Right forelimb (tissue), 1 donor: Measurements from ENCODE around the gene CARD14.
"Not testable (repeated sequence)": the region's sequence is repeated elsewhere in the genome, so short reads cannot be mapped to it uniquely, and the experiment has no call there.

Experiments used
- DNase-seq: peaks from one replicate; pipeline ENCODE4 v3.0.0-alpha.2; 2018

CARD14 gene

DNA sequence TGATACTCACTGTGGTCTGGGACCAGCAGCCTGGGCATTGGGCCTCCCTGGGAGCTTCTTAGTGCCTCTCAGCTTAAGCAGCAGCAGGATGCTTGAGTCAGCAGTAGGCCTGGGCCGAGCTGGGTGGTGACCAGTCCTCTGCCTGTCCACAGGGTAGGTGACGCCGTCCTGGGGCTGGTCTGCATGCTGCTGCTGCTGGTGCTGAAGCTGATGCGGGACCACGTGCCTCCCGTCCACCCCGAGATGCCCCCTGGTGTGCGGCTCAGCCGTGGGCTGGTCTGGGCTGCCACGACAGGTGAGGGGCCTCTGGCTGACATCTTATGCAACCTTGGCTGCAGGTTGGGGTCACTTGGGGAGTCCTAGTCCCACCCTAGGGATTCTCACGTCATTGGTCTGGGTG is 57.8 kb downstream of the CARD14 start:
- DNase-seq, result no peak

DNA sequence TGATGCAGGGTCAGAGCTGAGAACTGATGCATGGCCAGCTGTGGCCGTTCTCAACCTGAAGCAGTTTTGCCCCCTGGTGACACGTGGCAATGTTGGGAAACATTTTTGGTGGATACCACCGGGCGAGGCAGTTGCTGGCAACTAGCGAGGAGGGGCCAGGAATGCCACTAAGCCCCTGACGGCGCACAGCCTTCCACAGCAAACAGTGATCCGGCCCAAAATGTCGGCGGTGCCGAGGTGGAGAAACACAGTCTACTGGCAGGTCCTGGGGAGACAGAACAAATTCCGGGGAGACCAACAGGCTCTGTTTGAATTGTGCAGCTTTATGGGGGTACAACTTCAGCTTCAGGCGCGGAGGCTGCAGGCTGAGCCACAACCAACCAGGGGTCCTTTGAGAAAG is 58.6 kb downstream of the CARD14 start:
- DNase-seq, result no peak

DNA sequence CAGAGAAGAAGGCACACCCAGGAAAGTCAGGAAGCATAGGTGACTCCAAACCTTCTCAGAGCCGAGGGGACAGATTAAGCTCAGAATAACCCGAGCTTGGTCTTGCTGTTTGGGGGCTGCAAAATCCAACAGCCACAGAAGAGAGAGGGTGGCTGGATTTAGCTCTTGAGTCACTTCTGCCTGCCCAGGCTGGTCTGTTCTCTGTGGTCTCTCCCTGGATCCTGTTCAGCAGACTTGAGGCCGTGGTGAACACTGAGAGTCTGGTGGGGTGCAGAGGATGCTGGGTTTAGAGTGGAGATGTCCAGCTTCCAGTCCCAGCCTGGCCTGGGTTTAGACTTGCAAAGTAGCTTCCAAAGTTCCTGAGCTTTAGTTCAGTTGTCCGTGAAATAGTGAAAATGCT is 59.2 kb downstream of the CARD14 start:
- DNase-seq, result no peak

DNA sequence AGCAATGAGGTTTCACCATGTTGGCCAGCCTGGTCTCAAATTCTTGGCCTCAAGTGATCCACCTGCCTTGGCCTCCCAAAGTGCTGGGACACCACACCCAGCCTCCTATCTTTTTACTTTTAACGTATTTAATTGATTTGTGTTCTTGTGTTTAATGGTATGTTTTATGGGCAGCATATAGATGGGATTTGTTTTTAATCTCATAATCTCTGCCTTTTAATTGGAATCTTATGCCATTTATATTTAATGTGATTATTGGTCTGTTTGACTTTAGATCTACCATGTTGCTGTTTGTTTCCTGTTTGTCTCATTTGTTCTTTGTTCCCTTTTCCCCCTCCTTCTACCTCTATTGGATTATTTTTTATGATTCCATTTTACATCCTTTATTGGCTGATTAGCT is 62.6 kb downstream of the CARD14 start:
- no peak for DNase-seq

DNA sequence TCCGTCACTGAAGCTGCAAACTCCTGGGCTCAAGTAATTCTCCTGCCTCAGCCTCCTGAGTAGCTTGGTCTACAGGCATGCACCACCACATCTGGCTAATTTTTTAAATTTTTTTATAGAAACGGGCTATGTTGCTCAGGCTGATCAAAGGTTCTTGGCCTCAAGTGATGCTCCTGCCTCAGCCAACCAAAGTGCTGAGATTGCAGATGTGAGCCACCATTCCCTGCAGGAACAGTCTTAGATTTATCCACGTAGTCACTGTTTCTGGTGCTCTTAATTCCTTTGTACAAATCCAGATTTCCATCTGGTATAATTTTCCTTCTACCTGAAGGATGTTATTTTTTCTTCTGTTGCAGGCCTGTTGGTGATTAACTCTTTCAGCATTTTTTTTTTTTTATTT is 63.4 kb downstream of the CARD14 start:
- DNase-seq, result no peak

DNA sequence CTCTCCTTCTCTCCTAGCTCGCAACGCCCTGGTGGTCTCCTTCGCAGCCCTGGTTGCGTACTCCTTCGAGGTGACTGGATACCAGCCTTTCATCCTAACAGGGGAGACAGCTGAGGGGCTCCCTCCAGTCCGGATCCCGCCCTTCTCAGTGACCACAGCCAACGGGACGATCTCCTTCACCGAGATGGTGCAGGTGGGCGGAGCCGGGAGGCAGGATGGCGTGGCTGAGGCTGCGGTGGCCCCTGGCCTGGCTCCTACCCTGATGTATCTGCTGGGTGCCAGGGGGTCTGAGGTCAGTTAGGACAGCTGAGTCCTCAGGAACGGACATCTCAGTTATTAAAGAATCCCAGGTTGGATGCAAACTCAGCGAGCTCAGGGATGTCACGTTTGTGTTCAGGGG is 67.1 kb downstream of the CARD14 start:
- no peak for DNase-seq

DNA sequence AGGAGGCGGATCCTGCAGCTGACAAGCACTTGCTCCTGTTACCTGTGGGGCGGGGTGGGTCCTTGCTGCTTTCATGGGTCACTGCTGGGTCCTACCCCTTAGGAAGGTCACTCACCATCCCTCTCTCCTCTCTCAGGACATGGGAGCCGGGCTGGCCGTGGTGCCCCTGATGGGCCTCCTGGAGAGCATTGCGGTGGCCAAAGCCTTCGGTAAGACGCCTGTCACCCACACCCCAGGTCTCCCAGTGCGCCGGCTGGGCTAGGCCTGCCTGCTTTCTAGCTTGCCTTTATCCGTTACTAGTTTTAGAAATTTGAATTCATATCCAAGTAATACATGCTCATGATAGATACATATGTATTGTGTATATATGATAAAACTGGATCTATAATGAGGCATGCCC is 67.6 kb downstream of the CARD14 start:
- no peak for DNase-seq

DNA sequence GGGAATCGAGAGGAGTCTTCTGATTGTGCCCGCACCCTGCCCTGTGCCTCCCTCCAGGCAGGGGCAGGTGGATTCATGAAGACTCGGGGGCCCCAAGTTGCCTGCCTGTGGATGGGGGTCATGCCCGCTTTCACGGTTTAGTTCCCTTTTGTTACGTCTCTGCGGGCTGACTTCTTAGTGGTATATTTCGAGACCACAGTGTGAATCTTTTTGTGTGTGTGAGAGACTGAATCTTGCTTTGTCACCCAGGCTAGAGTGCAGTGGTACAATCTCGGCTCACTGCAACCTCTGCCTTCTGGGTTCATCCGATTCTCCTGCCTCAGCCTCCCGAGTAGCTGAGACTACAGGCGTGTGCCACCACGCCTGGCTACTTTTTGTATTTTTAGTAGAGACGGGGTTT is 72.7 kb downstream of the CARD14 start:
- DNase-seq, result no peak

DNA sequence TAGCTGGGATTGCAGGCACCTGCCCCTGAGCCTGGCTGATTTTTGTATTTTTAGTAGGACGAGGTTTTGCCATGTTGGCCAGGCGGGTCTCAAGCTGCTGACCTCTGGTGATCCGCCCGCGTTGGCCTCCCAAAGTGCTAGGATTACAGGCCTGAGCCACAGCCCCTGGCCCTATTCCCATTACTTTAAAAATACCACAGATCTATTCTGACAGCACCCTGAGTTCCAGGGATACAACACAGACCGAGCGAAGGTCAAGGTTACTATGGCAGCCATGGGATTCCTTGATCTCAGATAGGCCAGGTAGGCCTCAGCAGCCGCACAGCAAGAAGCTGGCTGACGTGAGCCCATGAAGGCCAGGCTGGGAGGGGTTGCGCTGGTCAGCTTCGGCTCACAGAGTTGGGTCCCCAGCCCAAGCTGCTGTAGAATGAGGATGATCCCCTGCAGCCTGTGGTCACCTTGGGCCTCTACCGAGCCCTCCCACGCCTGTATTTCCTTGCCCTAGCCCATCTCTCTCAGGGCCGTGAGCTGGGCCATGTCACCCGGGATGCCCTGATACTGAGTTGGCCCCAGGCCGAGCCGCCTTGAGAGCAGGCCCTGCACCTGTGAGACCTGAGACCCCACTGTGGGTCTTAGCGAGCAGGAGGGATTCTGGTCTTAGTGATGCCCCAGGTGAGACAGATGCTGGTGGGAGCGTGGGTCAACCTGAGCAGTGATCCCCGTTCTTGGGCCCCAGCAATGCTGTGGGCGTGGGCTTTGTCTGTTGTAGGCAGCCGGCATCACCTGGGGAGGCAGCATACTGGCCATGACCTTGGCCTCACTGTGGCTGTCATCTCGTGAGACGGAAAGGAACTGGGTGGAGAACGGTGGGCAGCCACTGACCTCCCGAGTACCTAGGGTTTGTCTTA is 74.0 kb downstream of the CARD14 start:
- DNase-seq, result no peak

DNA sequence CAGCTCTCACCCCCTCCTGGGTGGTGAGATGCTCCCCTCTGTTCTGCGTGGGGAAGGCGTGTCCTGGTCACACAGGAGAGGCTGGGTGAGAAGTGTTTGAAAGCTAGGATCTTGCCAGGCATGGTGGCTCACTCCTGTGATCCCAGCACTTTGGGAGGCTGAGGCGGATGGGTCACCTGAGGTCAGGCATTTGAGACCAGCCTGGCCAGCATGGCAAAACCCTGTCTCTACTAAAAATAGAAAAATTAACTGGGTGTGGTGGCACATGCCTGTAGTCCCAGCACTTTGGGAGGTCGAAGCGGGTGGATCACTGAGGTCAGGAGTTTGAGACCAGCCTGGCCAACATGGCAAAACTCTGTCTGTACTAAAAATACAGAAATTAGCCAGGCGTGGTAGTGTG is 74.6 kb downstream of the CARD14 start:
- not testable (repeated sequence) for DNase-seq

DNA sequence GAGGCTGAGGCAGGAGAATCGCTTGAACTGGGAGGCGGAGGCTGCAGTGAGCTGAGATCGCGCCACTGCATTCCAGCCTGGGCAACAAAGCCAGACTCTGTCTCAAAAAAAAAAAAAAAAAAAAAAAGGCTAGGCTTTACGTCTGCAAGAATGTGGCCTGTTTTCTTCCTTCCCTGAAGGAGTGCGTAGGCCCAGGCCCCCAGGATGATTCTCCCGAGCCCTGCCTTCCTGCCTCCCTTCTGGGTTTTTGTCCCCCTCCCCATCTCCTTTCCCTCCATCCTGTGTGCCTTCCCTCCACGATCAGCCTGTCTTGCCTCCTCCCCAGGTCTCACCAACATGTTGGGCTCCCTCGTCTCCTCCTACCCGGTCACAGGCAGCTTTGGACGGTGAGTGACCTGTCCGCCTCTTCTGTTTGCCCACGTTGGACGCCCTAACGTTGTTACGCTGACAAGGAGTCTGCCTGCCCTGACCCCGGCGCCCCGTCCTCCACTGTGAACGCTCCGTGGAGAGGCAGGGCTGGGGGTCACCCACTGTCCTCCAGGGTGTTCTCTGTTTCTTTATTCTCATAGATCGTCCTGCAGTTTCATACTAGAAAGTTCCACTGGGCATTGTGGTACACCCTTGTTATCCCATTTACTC is 75.2 kb downstream of the CARD14 start:
- no peak for DNase-seq

DNA sequence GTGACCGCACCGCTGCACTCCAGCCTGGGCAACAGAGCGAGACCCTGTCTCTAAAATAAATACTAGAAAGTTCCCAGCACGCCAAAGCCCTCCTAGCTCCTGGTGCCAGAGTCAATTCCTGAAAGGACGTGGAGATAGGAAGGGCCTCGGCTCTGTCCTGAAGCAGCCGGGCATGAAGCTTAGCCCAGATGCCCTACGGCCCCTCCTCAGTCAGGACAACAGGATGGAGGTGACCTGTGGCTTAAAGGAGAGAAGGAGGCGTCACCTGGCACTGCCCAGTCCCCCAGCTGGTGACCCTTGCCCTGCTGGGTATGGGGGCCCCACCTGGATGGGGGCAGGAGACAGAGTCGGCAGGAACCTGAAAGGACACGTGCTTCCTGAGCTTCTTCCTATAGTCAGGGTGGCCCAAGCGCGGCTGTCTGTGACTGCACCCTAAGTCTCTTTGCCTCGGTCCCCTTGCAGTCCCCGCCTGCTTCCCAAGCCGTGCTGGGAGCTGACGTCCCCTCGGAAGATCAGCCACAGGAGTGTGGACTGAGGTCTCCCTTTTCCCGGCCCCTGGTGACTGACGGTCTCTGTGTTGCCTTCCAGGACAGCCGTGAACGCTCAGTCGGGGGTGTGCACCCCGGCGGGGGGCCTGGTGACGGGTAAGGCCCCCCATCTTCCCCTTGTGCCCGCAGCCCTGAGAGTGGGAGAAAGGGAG is 75.9 kb downstream of the CARD14 start:
- no peak for DNase-seq

DNA sequence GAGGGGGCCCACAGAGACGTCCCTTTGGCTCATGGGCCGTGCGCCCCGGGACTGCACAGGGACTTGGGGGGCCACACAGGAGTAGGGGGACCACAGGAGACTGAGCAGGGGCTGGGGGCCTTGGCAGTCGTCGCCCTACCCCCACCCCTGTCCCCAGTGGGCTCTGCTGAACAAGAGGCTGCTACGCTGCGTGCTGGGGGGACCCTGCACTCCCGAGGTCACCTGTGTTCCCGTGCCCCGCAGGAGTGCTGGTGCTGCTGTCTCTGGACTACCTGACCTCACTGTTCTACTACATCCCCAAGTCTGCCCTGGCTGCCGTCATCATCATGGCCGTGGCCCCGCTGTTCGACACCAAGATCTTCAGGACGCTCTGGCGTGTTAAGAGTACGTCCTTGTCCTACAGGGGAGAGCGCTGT is 76.4 kb downstream of the CARD14 start:
- DNase-seq, result no peak

DNA sequence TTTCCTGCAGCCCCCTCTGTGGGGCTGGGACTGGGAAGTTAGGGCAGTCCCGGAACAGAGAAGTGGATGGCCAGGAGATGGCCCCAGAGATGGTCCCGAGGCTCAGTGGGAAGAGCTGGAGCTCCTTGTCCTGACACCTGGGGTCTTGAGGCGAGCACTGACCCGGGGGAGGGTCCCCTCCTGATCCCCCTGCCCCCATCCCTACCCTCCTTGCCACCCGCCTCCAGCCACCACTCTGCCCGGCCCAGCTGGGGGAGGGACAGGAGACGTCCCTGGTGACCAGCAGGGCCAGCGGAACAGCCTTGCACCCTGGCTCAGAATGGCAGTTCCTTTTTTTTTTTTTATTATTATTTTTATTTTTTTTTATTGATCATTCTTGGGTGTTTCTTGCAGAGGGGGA is 76.9 kb downstream of the CARD14 start:
- no peak for DNase-seq

DNA sequence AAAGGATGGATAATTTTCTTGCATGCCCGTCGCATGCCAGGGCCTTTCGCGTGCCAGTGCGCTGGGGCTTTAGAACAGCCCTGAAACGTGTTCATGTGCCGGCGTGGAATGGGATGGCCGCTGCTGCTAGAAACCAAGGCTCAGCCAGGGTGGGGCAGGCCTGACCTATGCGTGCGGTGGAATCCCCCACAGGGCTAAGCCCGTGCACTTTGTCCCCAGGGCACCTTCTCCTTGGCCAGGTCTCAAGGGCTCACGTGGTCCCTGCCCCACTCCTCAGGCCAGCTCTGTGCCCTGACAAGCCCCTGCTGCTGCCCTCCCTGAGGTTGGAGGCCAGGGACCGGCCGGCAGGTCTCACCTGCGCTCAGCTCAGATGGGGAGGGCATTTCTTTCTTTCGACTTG is 77.7 kb downstream of the CARD14 start:
- DNase-seq, result no peak

DNA sequence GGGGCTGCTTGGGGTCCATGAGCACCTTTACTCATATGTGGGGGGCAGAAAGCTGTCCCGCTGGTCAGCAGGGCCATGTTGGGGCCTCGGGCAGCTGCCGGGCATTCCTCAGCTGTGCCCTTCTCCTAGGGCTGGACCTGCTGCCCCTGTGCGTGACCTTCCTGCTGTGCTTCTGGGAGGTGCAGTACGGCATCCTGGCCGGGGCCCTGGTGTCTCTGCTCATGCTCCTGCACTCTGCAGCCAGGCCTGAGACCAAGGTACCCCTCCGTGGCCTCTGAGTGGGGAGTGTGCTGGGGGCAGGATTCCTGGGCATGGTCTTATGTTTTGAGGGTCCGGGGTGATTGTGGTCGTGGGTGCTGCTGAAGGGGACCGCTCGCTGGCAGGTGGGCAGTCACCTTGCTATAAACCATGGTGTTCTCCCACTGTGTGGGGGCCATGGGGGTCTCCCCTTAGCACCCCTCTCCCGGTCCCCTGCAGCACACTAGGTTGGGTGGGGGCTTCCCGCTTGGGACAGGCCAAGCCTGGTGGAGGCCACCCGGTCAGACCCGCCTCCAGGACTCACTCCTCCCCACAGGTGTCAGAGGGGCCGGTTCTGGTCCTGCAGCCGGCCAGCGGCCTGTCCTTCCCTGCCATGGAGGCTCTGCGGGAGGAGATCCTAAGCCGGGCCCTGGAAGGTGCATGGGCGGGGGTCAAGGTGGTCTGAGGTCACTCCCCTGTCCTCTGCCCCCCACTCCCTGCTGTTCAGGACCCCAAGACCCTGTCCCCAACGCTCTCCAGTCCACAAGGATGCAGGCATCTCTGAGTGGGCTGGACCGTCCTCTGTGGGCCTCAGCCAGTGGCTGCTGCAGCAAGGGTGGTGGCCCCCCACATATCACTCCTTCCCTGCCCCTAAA is 78.4 kb downstream of the CARD14 start:
- DNase-seq, result no peak

DNA sequence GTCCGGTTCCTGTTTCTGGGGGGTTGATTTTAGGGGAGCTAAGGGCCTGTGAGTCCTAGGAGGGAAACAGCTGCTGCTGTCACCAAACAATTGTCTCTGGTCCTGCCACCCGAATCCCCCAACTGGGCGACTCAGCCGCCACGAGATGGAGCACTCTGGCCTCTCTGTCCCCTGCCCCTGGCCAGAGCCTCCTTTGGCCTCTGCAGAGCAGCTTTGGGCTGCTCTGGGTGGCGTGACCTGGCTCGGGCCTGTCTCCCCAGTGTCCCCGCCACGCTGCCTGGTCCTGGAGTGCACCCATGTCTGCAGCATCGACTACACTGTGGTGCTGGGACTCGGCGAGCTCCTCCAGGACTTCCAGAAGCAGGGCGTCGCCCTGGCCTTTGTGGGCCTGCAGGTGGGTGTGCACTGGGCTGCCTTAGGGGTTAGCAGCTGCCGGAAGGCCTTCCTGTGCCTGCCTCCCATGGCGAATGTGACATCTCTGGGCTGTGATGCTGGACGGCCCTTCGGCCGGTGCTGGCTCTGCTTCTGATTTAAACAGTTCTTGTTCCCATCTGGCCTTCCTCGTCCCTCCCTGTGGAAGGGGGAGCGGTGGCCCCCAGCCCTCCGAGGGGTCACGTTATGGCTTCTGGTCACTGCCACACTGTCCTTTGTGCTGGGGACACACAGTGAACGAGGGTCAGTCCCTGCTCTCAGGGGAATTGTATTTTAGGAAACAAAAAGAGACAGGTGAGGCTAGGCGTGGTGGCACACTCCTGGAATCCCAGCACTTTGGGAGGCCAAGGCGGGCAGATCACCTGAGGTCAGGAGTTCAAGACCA is 79.3 kb downstream of the CARD14 start:
- no peak for DNase-seq

DNA sequence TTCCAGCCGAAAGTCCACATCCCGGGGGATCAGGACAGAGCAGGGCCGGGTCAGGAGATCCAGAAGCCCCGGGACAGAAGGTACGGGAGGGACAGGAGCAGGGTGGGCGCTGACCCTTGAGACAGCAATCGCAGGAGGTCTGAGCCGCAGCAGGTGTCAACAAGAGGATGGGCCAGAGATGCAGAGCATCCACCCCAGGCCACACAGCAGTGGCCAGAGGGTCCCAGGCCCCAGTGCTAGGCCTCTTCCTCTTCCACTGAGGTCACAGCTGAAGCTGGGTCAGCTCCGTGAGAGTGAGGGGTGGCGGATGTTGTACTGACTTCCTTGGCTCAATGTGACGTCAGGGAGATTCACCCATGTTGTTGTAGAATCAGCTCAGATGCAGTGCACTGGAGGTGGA is 82.1 kb downstream of the CARD14 start:
- DNase-seq, result no peak

DNA sequence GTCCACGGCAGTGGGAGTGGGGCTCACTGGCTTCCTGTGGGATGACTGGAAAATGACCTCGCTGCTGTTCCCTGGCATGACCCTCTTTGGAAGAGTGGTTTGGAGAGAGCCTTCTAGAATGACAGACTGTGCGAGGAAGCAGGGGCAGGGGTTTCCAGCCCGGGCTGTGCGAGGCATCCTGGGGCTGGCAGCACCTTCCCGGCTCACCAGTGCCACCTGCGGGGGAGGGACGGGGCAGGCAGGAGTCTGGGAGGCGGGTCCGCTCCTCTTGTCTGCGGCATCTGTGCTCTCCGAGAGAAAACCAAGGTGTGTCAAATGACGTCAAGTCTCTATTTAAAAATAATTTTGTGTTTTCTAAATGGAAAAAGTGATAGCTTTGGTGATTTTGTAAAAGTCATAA is 83.0 kb downstream of the CARD14 start:
- no peak for DNase-seq

DNA sequence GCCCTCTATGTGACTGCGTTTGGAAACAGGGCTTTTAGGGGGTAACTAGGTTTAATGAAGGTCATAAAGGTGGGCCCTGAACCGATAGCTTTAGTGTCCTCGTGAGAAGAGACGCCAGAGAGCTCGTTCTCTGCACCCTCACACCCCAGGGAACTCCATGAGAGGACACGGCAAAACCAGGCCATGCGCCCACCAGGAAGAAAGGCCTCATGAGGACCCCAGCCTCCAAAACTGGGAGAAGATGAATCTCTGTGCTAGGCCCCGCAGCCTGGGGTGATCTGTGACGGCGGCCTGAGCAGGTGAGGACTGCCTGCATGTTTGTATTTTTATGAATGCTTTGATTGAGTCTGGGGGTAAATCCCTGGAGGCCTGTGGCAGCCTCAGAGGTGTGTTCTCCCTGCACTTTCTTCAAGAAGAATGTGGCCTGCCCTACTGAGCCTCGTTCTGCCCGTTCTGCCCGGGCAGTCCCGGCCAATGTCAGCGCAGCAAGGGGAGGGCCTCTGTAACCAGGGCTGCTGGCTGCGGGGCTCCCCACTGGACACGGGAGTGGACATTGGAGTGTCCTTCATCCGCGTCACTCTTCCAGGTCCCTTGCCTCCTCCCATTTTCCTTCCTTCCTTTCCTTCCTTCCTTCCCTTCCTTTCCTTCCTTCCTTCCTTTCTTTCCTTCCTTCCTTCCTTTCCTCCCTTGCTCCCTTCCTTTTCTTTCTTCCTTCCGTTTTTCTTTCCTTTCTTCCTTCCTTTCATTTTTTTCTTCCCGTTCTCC is 84.0 kb downstream of the CARD14 start:
- DNase-seq, result no peak
